ENCODE measurements around the gene BCS1L.
A peak's percentile ranks its signal among the peaks of the same experiment; 100 is the strongest.

Gene BCS1L

DNA sequence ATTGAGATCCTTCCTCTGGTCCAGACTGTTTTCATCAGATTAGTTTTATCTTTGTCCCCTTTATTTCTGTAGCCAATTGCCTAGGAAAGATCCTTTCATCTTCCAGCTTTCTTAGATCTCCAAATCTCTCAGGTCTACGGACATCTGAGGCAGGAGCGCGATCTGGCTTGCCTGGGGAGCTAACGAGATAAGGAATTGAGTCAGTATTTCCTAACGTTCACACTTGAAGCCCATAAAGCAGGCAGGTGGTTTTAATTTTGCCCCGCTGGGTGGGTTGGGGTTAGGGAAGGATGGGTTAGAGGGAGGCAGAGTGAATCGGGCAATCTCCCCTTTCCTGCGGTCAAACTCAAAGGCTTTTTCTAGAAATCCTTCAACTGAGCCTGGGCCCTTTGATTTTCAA is 50.4 kb downstream of the BCS1L start:
- Histone ChIP-seq H3K27me3 (ENCODE audit: insufficient read depth, low read length, poor library complexity, severe bottlenecking) (no peaks in the 10 kb centered on the region), H2AFZ (ENCODE audit: low read length) (peak overlapping the region; percentile 86), H3K4me3 (ENCODE audit: low read length, poor library complexity, severe bottlenecking) (no peak overlapping the region), H3K36me3 (ENCODE audit: insufficient read depth, low read length) (no peaks in the 10 kb centered on the region), H3K79me2 (ENCODE audit: insufficient read depth, low read length) (peaks cover 35% of the 10 kb centered on the region), H3K9me3 (ENCODE audit: insufficient read depth, low read depth, low read length) (no peaks in the 10 kb centered on the region), H4K20me1 (ENCODE audit: insufficient read depth, low read length, poor library complexity, severe bottlenecking) (peaks cover 23% of the 10 kb centered on the region), H3K9me2 (replicated peaks; ENCODE audit: low read depth, low read length) (no peaks in the 10 kb centered on the region), H3K4me1 (ENCODE audit: insufficient read depth, low read length, poor library complexity, severe bottlenecking) (peaks cover 30% of the 10 kb centered on the region), H3K9ac (ENCODE audit: low read depth, low read length, poor library complexity, severe bottlenecking) (no peak overlapping the region), H3K4me2 (ENCODE audit: low read depth, low read length, poor library complexity, severe bottlenecking) (no peak overlapping the region), H3F3A (ENCODE audit: low read depth) (no peaks in the 10 kb centered on the region)
- TF ChIP-seq, protein P1, sequence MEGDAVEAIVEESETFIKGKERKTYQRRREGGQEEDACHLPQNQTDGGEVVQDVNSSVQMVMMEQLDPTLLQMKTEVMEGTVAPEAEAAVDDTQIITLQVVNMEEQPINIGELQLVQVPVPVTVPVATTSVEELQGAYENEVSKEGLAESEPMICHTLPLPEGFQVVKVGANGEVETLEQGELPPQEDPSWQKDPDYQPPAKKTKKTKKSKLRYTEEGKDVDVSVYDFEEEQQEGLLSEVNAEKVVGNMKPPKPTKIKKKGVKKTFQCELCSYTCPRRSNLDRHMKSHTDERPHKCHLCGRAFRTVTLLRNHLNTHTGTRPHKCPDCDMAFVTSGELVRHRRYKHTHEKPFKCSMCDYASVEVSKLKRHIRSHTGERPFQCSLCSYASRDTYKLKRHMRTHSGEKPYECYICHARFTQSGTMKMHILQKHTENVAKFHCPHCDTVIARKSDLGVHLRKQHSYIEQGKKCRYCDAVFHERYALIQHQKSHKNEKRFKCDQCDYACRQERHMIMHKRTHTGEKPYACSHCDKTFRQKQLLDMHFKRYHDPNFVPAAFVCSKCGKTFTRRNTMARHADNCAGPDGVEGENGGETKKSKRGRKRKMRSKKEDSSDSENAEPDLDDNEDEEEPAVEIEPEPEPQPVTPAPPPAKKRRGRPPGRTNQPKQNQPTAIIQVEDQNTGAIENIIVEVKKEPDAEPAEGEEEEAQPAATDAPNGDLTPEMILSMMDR (conservative IDR thresholded peaks at IDR 0.05; ENCODE audit: low read length), result no peak
- no peak for TF ChIP-seq EZH2phosphoT487 (IDR thresholded peaks at IDR 0.05; ENCODE audit: borderline replicate concordance)

GRCh38 chr2:218710334-218710686 is 50.8 kb downstream of the BCS1L start:
- Histone ChIP-seq H3K9me3 (ENCODE audit: insufficient read depth, low read depth, low read length) (no peaks in the 10 kb centered on the region), H4K20me1 (ENCODE audit: insufficient read depth, low read length, poor library complexity, severe bottlenecking) (peaks cover 23% of the 10 kb centered on the region), H3K4me2 (ENCODE audit: low read depth, low read length, poor library complexity, severe bottlenecking) (no peak overlapping the region), H3F3A (ENCODE audit: low read depth) (no peaks in the 10 kb centered on the region), H3K79me2 (ENCODE audit: insufficient read depth, low read length) (peaks cover 35% of the 10 kb centered on the region), H3K36me3 (ENCODE audit: insufficient read depth, low read length) (no peaks in the 10 kb centered on the region), H2AFZ (ENCODE audit: low read length) (peak overlapping the region; percentile 86), H3K4me3 (ENCODE audit: low read length, poor library complexity, severe bottlenecking) (no peak overlapping the region), H3K27me3 (ENCODE audit: insufficient read depth, low read length, poor library complexity, severe bottlenecking) (no peaks in the 10 kb centered on the region), H3K4me1 (ENCODE audit: insufficient read depth, low read length, poor library complexity, severe bottlenecking) (peaks cover 30% of the 10 kb centered on the region), H3K9me2 (replicated peaks; ENCODE audit: low read depth, low read length) (no peaks in the 10 kb centered on the region), H3K9ac (ENCODE audit: low read depth, low read length, poor library complexity, severe bottlenecking) (no peak overlapping the region)
- TF ChIP-seq, protein P1 (conservative IDR thresholded peaks at IDR 0.05; ENCODE audit: low read length), result no peak
- TF ChIP-seq EZH2phosphoT487 (IDR thresholded peaks at IDR 0.05; ENCODE audit: borderline replicate concordance), result no peak

DNA sequence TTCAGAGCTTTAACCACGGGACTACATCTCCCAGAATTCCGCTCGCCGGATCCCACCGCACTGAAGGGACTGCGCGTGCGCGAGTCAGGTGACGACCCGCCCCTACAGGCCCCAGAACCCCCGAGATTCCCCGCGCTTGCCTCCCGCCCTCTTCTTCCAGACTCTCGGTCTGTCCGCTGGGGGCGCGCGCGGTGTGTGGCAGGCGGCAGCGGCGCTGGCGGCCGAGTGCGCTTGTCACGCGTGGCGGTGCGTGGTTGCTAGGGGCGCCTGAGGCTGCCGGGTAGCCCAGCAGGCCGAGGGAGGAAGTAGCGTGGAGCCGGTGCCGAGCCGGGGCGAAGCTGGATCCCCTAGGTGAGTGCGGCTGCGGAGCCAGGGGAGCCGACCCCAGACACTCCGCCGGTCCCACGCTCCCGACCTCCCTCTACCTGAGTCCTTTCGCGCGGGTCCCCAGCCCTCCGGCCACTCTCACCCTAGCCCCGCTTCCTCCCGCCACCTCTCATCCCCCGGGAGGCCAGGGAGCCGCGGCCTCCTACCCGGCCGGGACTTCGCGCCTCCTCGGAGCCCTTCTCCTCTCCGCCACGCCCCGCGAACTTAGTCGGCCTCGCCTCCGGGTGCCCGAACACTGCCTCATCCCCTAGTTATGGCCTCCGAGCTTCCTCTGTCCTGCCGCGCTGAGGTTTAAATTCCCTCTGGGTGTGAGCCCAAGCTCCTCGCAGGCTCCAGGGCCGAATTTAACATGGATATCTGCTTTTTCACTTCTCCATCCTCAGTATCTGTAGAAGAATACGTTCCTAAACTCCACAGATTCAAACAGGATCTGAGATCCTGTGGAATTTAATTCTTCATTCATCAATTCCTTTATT is 51.4 kb downstream of the BCS1L start, which contains the start of gene TTLL4:
TTLL4 (plus strand) TSS at position 149 of the 863 bp plus-strand sequence. CDS start 26,842 bp downstream, outside the sequence.
- Histone ChIP-seq H4K20me1 (ENCODE audit: insufficient read depth, low read length, poor library complexity, severe bottlenecking) (peaks cover 23% of the 10 kb centered on the region), H3K79me2 (ENCODE audit: insufficient read depth, low read length) (peaks cover 35% of the 10 kb centered on the region), H3K4me3 (ENCODE audit: low read length, poor library complexity, severe bottlenecking) (peak within 1 kb of the TSS; percentile 79), H3K9me2 (replicated peaks; ENCODE audit: low read depth, low read length) (no peaks in the 10 kb centered on the region), H3K36me3 (ENCODE audit: insufficient read depth, low read length) (no peaks in the 10 kb centered on the region), H3K4me2 (ENCODE audit: low read depth, low read length, poor library complexity, severe bottlenecking) (peak within 1 kb of the TSS; percentile 76), H3K27me3 (ENCODE audit: insufficient read depth, low read length, poor library complexity, severe bottlenecking) (no peaks in the 10 kb centered on the region), H3K9ac (ENCODE audit: low read depth, low read length, poor library complexity, severe bottlenecking) (peak within 1 kb of the TSS; percentile 71), H3K9me3 (ENCODE audit: insufficient read depth, low read depth, low read length) (no peaks in the 10 kb centered on the region), H3F3A (ENCODE audit: low read depth) (no peaks in the 10 kb centered on the region), H2AFZ (ENCODE audit: low read length) (peak within 1 kb of the TSS; percentile 91), H3K4me1 (ENCODE audit: insufficient read depth, low read length, poor library complexity, severe bottlenecking) (peaks cover 30% of the 10 kb centered on the region)
- TF ChIP-seq, protein P1 (conservative IDR thresholded peaks at IDR 0.05; ENCODE audit: low read length), result peak; percentile 73
- no peak for TF ChIP-seq EZH2phosphoT487 (IDR thresholded peaks at IDR 0.05; ENCODE audit: borderline replicate concordance)
